ENCODE data around the gene MGAT5B.

DNA sequence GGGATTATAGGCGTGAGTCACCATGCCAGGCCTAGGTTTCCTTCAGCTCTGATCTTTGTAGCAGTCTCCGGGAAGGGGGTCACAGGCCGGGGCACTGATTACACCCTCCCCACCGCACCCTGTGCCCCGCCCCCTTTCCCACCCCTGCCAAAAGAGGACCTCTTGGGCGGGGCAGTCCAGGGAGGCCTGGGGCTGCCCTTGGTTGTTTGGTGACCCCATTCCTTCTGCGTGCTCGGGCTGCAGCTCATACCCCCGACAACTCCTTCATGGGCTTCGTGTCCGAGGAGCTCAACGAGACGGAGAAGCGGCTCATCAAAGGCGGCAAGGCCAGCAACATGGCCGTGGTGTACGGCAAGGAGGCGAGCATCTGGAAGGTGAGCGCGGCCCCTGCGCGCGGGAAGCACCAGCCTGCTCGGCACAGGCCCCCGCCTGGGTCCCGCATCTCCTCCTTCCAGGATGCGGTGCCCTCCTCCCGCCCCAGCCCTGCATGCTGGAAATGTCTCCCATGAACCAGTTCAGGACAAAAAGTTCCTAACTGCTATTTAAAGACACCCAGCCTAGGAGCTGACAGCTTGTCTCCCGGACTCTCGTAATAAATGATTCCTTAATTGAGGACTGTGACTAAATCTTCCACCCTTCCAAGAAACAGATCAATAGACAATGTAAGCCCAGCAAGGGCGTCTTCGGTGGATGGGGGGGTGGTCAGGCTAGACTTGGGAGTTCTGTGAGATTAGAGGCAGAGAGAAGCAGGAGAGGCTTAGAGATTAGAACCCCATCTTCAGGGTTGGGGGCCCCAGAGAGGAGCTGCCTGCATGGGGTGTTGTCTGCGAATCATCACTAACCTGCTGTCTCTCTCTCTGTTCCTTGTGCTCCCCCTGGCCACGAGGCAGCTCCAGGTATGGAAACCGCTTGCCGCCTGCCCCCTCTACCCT, 64.5 kb downstream of the MGAT5B start:
- TF ChIP-seq, protein P1, sequence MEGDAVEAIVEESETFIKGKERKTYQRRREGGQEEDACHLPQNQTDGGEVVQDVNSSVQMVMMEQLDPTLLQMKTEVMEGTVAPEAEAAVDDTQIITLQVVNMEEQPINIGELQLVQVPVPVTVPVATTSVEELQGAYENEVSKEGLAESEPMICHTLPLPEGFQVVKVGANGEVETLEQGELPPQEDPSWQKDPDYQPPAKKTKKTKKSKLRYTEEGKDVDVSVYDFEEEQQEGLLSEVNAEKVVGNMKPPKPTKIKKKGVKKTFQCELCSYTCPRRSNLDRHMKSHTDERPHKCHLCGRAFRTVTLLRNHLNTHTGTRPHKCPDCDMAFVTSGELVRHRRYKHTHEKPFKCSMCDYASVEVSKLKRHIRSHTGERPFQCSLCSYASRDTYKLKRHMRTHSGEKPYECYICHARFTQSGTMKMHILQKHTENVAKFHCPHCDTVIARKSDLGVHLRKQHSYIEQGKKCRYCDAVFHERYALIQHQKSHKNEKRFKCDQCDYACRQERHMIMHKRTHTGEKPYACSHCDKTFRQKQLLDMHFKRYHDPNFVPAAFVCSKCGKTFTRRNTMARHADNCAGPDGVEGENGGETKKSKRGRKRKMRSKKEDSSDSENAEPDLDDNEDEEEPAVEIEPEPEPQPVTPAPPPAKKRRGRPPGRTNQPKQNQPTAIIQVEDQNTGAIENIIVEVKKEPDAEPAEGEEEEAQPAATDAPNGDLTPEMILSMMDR (IDR thresholded peaks at IDR 0.05), result no peak
- TF ChIP-seq POLR2AphosphoS5 (IDR thresholded peaks at IDR 0.05), result no peak

Data from prostate gland (tissue), 2 donors.